HG02642 (cell line): Measurements from ENCODE around the gene C15orf62.

Experiments
- ATAC-seq: cut with Tn5 transposase; IDR thresholded peaks from one replicate; pipeline ENCODE4 v1.9.1; 2021; ENCODE audit warnings: mild to moderate bottlenecking; ENCODE audit not compliant: unreplicated experiment, poor library complexity

Gene C15orf62

DNA sequence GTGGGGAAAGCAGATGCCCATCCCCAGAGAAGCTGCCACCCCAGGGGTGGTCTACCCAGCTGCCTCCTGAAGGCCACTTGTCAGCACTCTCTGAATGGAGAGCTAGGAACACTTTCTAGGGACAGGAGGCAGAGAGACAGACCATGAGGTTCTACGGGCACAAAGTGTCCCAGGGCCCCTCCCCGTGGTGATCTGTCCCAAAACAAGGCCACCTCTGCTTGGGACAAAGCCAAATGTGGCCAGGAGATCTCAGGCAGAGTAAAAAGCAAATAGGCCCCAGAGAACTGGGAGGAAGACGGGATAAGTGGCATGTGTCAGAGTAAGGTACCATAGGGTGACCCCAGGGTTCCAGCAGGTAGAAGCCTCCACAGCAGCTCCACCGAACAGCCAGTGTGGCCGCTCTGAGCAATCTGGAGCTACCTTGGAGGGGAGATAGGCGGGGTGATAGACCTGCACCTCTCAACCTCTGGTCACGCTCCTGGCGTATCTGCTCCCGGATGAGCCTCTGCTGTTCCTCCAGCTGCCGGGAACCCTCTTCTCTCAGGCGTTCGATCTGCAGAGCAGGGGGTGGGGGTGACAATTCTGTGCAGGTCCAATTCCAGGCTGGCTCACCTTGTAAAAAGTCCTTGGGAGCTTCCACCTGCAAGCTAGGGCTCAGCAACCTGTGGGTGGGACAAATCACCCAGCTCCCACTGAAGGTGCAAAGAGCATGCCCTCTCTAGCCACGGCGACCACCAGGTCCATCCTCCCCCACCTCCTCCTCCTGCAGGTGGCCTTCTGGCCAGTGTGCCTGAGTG is 6.2 kb downstream of the C15orf62 start:
- no peak for ATAC-seq

DNA sequence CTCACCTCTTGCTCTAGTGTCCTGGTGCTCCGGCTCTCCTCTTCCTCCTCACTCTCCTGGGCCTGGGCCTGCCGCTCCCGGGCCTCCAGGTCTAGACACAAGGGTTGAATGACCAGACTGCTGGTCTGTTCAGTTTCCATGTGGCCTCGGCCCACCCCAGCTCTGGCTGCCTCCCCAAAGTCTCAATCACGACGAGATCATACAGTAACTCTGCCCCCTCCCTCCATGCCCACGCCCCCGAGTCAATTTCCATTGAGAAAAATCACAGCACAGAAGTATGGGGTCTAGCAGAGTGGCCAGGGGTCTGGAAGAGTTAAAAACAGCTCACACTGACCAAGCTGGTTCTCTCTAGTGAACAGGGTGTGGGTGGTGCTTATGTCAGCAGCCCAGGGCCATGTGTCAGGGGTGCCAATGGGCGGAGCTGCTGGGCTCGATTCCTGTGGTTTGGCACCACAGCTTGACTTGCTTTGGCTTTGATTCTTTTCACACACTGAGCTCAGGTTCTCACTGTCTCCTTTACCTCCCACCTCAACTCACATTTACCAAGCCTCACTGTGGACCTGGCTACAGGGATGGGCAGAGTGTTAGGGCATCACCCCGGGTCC is 6.9 kb downstream of the C15orf62 start:
- no peak for ATAC-seq

- peak; percentile 81 for ATAC-seq
These were observed 12.9 kb downstream of the C15orf62 start for GRCh38 chr15:40782609-40783227.

DNA sequence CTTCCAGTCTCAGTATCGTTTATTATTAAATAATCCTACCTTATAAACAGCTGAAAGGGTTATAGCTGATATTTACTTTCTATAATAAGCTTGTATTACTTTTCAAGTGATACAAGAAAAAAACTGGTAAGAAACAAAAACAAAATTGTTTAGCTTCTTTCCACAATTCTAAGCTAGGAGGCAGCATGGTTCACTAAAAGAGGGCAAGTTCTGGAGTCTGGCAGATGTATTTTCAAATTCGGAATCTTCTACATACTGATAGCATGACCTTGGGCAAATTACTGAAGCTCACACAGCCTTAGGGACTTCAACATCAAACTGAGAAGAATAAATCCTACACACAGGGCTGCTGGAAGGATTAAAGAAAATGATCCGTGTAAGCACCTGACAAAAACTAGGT is 15.4 kb downstream of the C15orf62 start:
- no peak for ATAC-seq

DNA sequence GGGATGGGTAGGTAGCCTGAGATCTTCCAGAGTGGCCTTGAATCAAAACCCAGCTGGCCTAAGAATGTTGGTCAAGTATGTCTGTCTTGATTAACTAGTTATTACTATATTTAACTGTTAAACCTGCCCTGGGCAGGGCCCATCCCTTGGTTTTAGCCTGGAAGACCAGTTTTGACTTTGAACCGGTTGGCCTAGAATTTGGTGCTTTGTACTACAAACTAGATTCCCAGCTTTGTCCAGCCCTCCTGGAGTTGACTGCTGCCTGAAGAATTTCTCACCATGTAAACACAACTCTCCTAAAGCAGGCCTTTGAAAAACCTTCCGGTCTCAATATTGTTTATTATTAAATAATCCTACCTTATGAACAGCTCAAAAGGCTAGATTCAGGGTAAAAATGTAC is 16.0 kb downstream of the C15orf62 start:
- no peak for ATAC-seq

GRCh38 chr15:40787344-40787841 is 17.6 kb downstream of the C15orf62 start:
- no peak for ATAC-seq

- no peak for ATAC-seq
These were observed 18.2 kb downstream of the C15orf62 start for GRCh38 chr15:40787991-40788390.

DNA sequence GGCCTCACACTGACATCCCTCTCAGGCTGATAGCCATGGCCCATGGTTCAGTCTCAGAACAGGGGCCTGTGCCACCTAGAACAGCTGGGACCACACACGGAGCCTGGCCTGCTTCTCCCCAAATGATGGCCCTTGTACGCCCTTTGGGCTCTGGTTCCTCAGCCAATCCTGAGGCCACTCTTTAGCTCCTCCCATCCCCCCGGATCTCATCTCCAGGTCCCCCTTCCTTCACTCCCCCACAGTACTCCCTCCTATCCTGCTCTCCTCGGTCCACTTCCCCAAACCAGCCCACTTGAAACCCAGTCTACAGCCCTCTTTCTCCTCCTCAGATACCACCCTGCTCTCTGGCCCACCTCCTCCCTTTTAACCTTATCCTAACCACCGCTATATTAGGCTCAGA is 19.3 kb downstream of the C15orf62 start:
- no peak for ATAC-seq

- ATAC-seq: no peak
These were observed 20.2 kb downstream of the C15orf62 start for GRCh38 chr15:40789999-40790398.

GRCh38 chr15:40790718-40791117 is 20.9 kb downstream of the C15orf62 start:
- no peak for ATAC-seq

GRCh38 chr15:40792394-40792793 is 22.6 kb downstream of the C15orf62 start:
- no peak for ATAC-seq

- ATAC-seq: no peak
These were observed 23.6 kb downstream of the C15orf62 start for GRCh38 chr15:40793216-40793989.

GRCh38 chr15:40796041-40796440 is 26.3 kb downstream of the C15orf62 start:
- ATAC-seq: no peak

GRCh38 chr15:40796512-40796911 is 26.7 kb downstream of the C15orf62 start:
- ATAC-seq: no peak

DNA sequence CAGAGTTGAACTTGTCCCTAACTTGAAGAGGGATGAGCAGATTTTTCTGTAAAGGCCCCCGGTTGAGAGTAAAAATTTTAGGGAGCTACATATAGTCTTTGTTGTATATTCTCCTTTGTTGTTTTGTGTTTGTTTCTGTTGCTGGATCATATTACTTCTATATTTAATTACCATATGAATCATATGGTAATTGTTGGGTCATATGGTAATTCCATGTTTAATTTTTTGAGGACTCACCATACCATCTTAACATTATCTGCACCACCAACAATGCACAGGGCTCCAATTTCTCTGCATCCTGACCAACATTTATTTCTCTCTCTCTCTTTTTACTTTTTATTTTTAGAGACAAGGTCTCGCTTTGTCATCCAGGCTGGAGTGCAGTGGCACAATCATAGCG is 29.7 kb downstream of the C15orf62 start:
- ATAC-seq: no peak

DNA sequence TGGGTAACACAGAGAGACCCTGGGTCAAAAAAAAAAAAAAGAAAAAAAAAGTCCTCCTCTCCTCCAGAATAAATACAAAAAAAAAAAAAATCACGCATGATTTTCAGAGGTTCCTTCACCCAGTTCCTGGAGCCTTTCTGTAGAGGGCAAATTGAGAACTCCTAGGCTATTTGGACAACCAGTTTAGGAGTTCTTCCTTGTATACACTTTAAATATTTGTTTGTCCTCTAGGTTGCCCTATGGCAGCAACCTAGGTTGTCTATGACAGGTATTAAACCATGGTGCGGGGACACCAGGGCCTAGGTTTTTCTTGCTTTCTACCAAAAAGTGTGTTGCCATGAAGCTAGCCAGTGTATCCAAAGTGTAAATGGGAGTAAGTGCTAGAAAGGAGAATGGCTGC is 33.3 kb downstream of the C15orf62 start:
- no peak for ATAC-seq

DNA sequence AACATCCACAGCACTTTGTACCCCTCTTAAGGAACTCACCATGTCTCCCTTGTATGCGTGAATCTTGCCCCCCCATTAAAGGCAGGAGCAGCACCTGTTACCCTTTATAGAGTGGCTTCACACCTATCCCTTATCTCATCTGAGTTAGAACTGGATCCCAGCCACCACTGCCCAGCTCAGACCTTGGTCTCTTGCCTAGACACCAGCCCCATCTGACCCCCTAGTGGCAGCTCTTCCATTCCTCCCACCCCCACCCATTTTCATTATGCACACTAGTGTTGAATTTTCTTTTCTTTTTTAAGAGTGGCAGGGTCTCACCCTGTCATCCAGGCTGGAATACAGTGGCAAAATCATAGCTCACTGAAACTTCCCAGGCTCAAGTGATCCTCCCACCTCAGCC is 33.9 kb downstream of the C15orf62 start:
- no peak for ATAC-seq

DNA sequence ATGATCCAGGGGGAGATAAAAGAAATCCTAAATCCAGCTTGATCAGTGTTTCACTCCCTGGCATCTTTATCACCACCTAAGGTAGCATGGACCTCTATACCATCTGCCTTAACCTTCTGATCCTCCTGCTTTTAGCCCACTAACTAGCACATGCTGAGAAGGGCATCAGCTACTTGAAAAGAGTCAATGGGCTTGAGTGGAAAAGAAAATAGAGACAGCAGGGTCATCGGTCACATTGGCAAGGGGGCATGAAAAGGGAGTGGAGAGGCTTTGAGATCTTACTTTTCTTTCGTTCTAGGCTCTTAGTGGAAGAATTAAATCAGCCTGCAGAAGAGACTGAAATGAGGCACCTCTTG is 36.9 kb downstream of the C15orf62 start:
- ATAC-seq: no peak

- ATAC-seq: peak; percentile 92
These were observed 37.5 kb downstream of the C15orf62 start, which contains the start of the genes DNAJC17 and ZFYVE19 for GRCh38 chr15:40807028-40807887. TSS of gene DNAJC17 (minus strand) at chr15:40807473. CDS start at chr15:40807446, 27 bp downstream. TSS of gene ZFYVE19 (plus strand) at chr15:40807089. CDS start at chr15:40807590, 501 bp downstream.
